ENCODE results near the gene GRIP1. TPM values are rescaled to one million over a fixed set of nuclear protein-coding genes. Genes with fewer than 3 reads are reported as not detected.

Gene GRIP1
- total and polyA plus RNA-seq, 2 of the 4 experiments (the other 2 are of a cell fraction) = under 0.01 to 0.07 TPM

DNA sequence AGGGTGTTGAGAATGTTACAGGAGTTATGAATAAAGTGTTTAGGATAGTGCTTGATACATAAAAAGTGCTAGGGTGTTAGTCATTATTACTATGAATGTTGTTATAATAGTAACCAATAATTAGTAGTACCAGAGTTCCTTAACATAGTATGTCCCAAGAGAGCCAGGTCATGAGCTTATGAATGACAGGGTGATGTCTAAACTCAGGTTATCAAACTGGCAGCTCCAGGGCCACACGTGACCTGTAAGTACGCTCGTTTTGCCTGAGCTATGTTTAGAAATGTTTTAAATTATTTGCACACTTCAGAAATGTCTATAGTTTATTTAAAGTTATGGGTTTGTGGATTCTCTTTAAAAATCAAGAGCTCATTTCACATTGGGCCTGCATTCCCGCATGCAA is 14.1 kb upstream of the GRIP1 start:
- DNase-seq = no peak
- Histone ChIP-seq H3K14ac (replicated peaks; ENCODE audit: low read depth, low read length) (no peak overlapping the region), H3K4me1 (ENCODE audit: control insufficient read depth, insufficient read depth, low read length) (no peaks in the 10 kb centered on the region), H2AFZ (replicated peaks; ENCODE audit: low read length, poor library complexity) (no peak overlapping the region), H3K23ac (ENCODE audit: low read depth, low read length) (no peak overlapping the region), H2BK20ac (ENCODE audit: low read depth, low read length) (no peak overlapping the region), H2AK5ac (ENCODE audit: low read depth, low read length) (no peak overlapping the region), H3K27ac (ENCODE audit: insufficient read depth, low read length) (no peak overlapping the region), H2BK5ac (ENCODE audit: low read depth, low read length, poor library complexity, severe bottlenecking) (no peak overlapping the region), H3K36me3 (ENCODE audit: control insufficient read depth, insufficient read depth, low read length) (no peaks in the 10 kb centered on the region), H3K18ac (ENCODE audit: low read depth, low read length) (no peak overlapping the region), H3K4me2 (ENCODE audit: low read depth, low read length) (no peak overlapping the region), H2BK15ac (ENCODE audit: low read depth, low read length) (no peak overlapping the region), H3K79me1 (ENCODE audit: low read depth in 1 of 2, low read length in 2 of 2) (no peaks in the 10 kb centered on the region), H3K27me3 (ENCODE audit: control insufficient read depth, insufficient read depth, low read length) (peaks cover 2% of the 10 kb centered on the region; the same call in 1 of the 2 replicates), H4K20me1 (ENCODE audit: insufficient read depth, low read length) (no peaks in the 10 kb centered on the region), H3K56ac (ENCODE audit: extremely low read depth, insufficient read depth, low read length) (no peak overlapping the region), H4K91ac (ENCODE audit: insufficient read depth, low read depth, low read length) (no peak overlapping the region), H3K4ac (ENCODE audit: low read depth, low read length) (no peak overlapping the region), H3K9me3 (ENCODE audit: control insufficient read depth, insufficient read depth, low read length) (no peaks in the 10 kb centered on the region), H2AK9ac (replicated peaks; ENCODE audit: low read depth, low read length, poor library complexity) (no peak overlapping the region), H4K8ac (ENCODE audit: low read depth in 2 of 2, low read length in 2 of 2) (no peak overlapping the region), H4K5ac (ENCODE audit: low read depth, low read length) (no peak overlapping the region), H3K9ac (ENCODE audit: low read depth, low read length) (no peak overlapping the region), H2BK120ac (ENCODE audit: low read depth, low read length) (no peak overlapping the region), H3K9me1 (ENCODE audit: insufficient read depth, low read length) (no peaks in the 10 kb centered on the region), H3K4me3 (ENCODE audit: insufficient read depth, low read depth, low read length) (no peak overlapping the region)
- no CpG with 5 or more reads among the region's 4 CpGs for WGBS, 2 experiments (ENCODE audit: extremely low coverage in 2 of 2, insufficient read length in 1 of 2)
- in situ Hi-C loops (cut with MboI; ENCODE audit: low sequenced_read_pairs) (no loop called here), intact Hi-C loops (cut with micrococcal nuclease) (loop anchor here (5.0 to 10.0 kb wide), 2 partner anchors 268 to 546 kb away; no protein-coding TSS in a partner anchor), dilution Hi-C loops (cut with HindIII; ENCODE audit: low sequenced_read_pairs, unreplicated experiment) (no loop called here)
- ChIA-PET CTCF (interaction anchor here (0.7 kb wide), 1 partner anchor 16 kb away, joined by 3 read pairs; no protein-coding TSS in a partner anchor), POLR2A (ENCODE audit: unreplicated experiment) (no interaction called here)
- TF ChIP-seq, protein P1, sequence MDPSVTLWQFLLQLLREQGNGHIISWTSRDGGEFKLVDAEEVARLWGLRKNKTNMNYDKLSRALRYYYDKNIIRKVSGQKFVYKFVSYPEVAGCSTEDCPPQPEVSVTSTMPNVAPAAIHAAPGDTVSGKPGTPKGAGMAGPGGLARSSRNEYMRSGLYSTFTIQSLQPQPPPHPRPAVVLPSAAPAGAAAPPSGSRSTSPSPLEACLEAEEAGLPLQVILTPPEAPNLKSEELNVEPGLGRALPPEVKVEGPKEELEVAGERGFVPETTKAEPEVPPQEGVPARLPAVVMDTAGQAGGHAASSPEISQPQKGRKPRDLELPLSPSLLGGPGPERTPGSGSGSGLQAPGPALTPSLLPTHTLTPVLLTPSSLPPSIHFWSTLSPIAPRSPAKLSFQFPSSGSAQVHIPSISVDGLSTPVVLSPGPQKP (IDR thresholded peaks at IDR 0.05; ENCODE audit: borderline replicate concordance, low read depth, low read length) = no peak
- no peak for TF ChIP-seq MAFK (IDR thresholded peaks at IDR 0.05; ENCODE audit: low read depth, low read length)
- no peak for TF ChIP-seq CEBPB (IDR thresholded peaks at IDR 0.05; ENCODE audit: low read depth, low read length)
- TF ChIP-seq SMC3 (IDR thresholded peaks at IDR 0.05; ENCODE audit: low read depth, low read length) = no peak
- TF ChIP-seq, protein P2, sequence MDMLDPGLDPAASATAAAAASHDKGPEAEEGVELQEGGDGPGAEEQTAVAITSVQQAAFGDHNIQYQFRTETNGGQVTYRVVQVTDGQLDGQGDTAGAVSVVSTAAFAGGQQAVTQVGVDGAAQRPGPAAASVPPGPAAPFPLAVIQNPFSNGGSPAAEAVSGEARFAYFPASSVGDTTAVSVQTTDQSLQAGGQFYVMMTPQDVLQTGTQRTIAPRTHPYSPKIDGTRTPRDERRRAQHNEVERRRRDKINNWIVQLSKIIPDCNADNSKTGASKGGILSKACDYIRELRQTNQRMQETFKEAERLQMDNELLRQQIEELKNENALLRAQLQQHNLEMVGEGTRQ (IDR thresholded peaks at IDR 0.05; ENCODE audit: low read depth, low read length) = no peak
- TF ChIP-seq, protein P3, sequence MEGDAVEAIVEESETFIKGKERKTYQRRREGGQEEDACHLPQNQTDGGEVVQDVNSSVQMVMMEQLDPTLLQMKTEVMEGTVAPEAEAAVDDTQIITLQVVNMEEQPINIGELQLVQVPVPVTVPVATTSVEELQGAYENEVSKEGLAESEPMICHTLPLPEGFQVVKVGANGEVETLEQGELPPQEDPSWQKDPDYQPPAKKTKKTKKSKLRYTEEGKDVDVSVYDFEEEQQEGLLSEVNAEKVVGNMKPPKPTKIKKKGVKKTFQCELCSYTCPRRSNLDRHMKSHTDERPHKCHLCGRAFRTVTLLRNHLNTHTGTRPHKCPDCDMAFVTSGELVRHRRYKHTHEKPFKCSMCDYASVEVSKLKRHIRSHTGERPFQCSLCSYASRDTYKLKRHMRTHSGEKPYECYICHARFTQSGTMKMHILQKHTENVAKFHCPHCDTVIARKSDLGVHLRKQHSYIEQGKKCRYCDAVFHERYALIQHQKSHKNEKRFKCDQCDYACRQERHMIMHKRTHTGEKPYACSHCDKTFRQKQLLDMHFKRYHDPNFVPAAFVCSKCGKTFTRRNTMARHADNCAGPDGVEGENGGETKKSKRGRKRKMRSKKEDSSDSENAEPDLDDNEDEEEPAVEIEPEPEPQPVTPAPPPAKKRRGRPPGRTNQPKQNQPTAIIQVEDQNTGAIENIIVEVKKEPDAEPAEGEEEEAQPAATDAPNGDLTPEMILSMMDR (conservative IDR thresholded peaks at IDR 0.05; ENCODE audit: low read depth, low read length) = no peak
- no peak for TF ChIP-seq RAD21 (IDR thresholded peaks at IDR 0.05; ENCODE audit: low read length)
- no peak for TF ChIP-seq POLR2A (IDR thresholded peaks at IDR 0.05; ENCODE audit: low read depth, low read length)
- TF ChIP-seq NFE2L2 (IDR thresholded peaks at IDR 0.05; ENCODE audit: low read depth, low read length) = no peak
- TF ChIP-seq MAZ (IDR thresholded peaks at IDR 0.05; ENCODE audit: borderline replicate concordance, low read depth, low read length) = no peak
- TF ChIP-seq MXI1 (IDR thresholded peaks at IDR 0.05; ENCODE audit: borderline replicate concordance, low read depth, low read length) = no peak
- no peak for TF ChIP-seq RCOR1 (IDR thresholded peaks at IDR 0.05; ENCODE audit: insufficient replicate concordance, low read length)
- no peak for TF ChIP-seq BHLHE40 (IDR thresholded peaks at IDR 0.05; ENCODE audit: low read depth, low read length)
- no peak for ATAC-seq (ENCODE audit: low read depth)
- no TSS peak for BruUV-seq (replicated peaks)
